BLaER1 treated with 17β-estradiol and CSF1 and Interleukin-3, amounts not matched to agents 10 nM and 100 nM (cell line): ENCODE results near the gene GGNBP2.
A peak's percentile ranks its signal among the peaks of the same experiment; 100 is the strongest.

Source experiments
- H3K27ac ChIP-seq, 11 experiments: shearing (Covaris generic); formaldehyde crosslinking; 2 replicates each; pipeline ENCODE4 v1.8.1; 2022
- H3K27me3 ChIP-seq, 11 experiments: shearing (Covaris generic); formaldehyde crosslinking; 2 replicates each; pipeline ENCODE4 v1.8.1; 2022
- H3K36me3 ChIP-seq, 11 experiments: shearing (Covaris generic); formaldehyde crosslinking; 2 replicates each; pipeline ENCODE4 v1.8.1; 2022
- H3K4me1 ChIP-seq, 10 experiments: shearing (Covaris generic); formaldehyde crosslinking; 2 replicates each; pipeline ENCODE4 v1.8.1; 2022
- H3K4me2 ChIP-seq, 11 experiments: shearing (Covaris generic); formaldehyde crosslinking; 2 replicates each; pipeline ENCODE4 v1.8.1; 2022
- H3K4me3 ChIP-seq, 10 experiments: shearing (Covaris generic); formaldehyde crosslinking; 2 replicates each; pipeline ENCODE4 v1.8.1; 2022
- H3K9ac ChIP-seq, 11 experiments: shearing (Covaris generic); formaldehyde crosslinking; 2 replicates each; pipeline ENCODE4 v1.8.1; 2022
- H3K9me3 ChIP-seq, 11 experiments: shearing (Covaris generic); formaldehyde crosslinking; replicated peaks in 1 of 11; 2 replicates each; pipeline ENCODE4 v1.8.1; 2022
- H4K20me1 ChIP-seq, 11 experiments: shearing (Covaris generic); formaldehyde crosslinking; 2 replicates each; pipeline ENCODE4 v1.8.1; 2022
- Cebpa-rat ChIP-seq, 11 experiments: shearing (Covaris generic); IDR thresholded peaks; 2 replicates each; pipeline ENCODE4 v1.8.1; 2022

The GGNBP2 gene

GRCh38 chr17:36608280-36608679, 63.6 kb downstream of the GGNBP2 start:
- Histone ChIP-seq H3K4me2 (peak overlapping the region in 10 of 11 experiments; percentile 24 to 68 (median 46); a peak in 13 of 22 replicates), H3K4me1 (peaks cover 22 to 62% (median 51%) of the 10 kb centered on the region in 10 experiments), H3K27me3 (no peaks in the 10 kb centered on the region), H3K4me3 (no peak overlapping the region), H3K36me3 (peaks cover 0 to 78% (median 34%) of the 10 kb centered on the region in 11 experiments; a peak in 18 of 22 replicates), H3K9ac (peak overlapping the region in 4 of 11 experiments; percentile 4 to 37 (median 20); a peak in 4 of 22 replicates), H4K20me1 (peaks cover 0 to 99% (median 94%) of the 10 kb centered on the region in 11 experiments; a peak in 19 of 22 replicates), H3K9me3 (no peaks in the 10 kb centered on the region), H3K27ac (peak overlapping the region in 3 of 11 experiments; percentile 31 to 50 (median 49); a peak in 5 of 22 replicates)
- no peak for TF ChIP-seq Cebpa-rat (IDR thresholded peaks at IDR 0.05)

GRCh38 chr17:36608794-36609497, 64.2 kb downstream of the GGNBP2 start:
- Histone ChIP-seq H3K27ac (peak overlapping the region in 6 of 11 experiments; percentile 1 to 50 (median 18); a peak in 8 of 22 replicates), H3K36me3 (peaks cover 0 to 74% (median 34%) of the 10 kb centered on the region in 11 experiments; a peak in 18 of 22 replicates), H3K4me3 (no peak overlapping the region), H3K9ac (peak overlapping the region in 6 of 11 experiments; percentile 4 to 37 (median 24); a peak in 6 of 22 replicates), H4K20me1 (peaks cover 0 to 99% (median 89%) of the 10 kb centered on the region in 11 experiments; a peak in 19 of 22 replicates), H3K9me3 (no peaks in the 10 kb centered on the region), H3K4me1 (peaks cover 15 to 55% (median 44%) of the 10 kb centered on the region in 10 experiments), H3K27me3 (no peaks in the 10 kb centered on the region), H3K4me2 (peak overlapping the region; percentile 24 to 68 (median 45); a peak in 19 of 22 replicates)
- no peak for TF ChIP-seq Cebpa-rat (IDR thresholded peaks at IDR 0.05)

- Histone ChIP-seq H3K27ac (peak overlapping the region in 2 of 11 experiments; percentile 2 to 50; a peak in 1 of 22 replicates), H3K9ac (0 out of 22 replicates have a peak overlapping the region, but pooled peaks of 1 of the 11 experiments have one; percentile 37), H3K27me3 (no peaks in the 10 kb centered on the region), H3K4me2 (peak overlapping the region in 9 of 11 experiments; percentile 24 to 68 (median 45); a peak in 7 of 22 replicates), H3K4me3 (no peak overlapping the region), H3K4me1 (peaks cover 10 to 50% (median 39%) of the 10 kb centered on the region in 10 experiments; a peak in 19 of 20 replicates), H3K9me3 (no peaks in the 10 kb centered on the region), H3K36me3 (peaks cover 0 to 69% (median 34%) of the 10 kb centered on the region in 11 experiments; a peak in 18 of 22 replicates), H4K20me1 (peaks cover 0 to 99% (median 89%) of the 10 kb centered on the region in 11 experiments; a peak in 18 of 22 replicates)
- TF ChIP-seq Cebpa-rat (IDR thresholded peaks at IDR 0.05): no peak
Observed at GRCh38 chr17:36609498-36609862, 64.8 kb downstream of the GGNBP2 start.

GRCh38 chr17:36610474-36610873, 65.8 kb downstream of the GGNBP2 start:
- Histone ChIP-seq H3K9ac (no peak overlapping the region), H4K20me1 (peaks cover 0 to 98% (median 80%) of the 10 kb centered on the region in 11 experiments; a peak in 18 of 22 replicates), H3K27me3 (no peaks in the 10 kb centered on the region), H3K4me3 (no peak overlapping the region), H3K4me2 (no peak overlapping the region), H3K36me3 (peaks cover 0 to 61% (median 29%) of the 10 kb centered on the region in 11 experiments; a peak in 17 of 22 replicates), H3K9me3 (no peaks in the 10 kb centered on the region), H3K27ac (no peak overlapping the region), H3K4me1 (peaks cover 10 to 40% (median 30%) of the 10 kb centered on the region in 10 experiments; a peak in 17 of 20 replicates)
- no peak for TF ChIP-seq Cebpa-rat (IDR thresholded peaks at IDR 0.05)

- H3K4me2 ChIP-seq: no peak overlapping the region
- no peaks in the 10 kb centered on the region for H3K9me3 ChIP-seq
- peaks cover 0 to 53% (median 26%) of the 10 kb centered on the region in 11 experiments; a peak in 17 of 22 replicates for H3K36me3 ChIP-seq
- no peak overlapping the region for H3K4me3 ChIP-seq
- H3K9ac ChIP-seq: no peak overlapping the region
- no peak overlapping the region for H3K27ac ChIP-seq
- H4K20me1 ChIP-seq: peaks cover 0 to 95% (median 74%) of the 10 kb centered on the region in 11 experiments; a peak in 18 of 22 replicates
- no peaks in the 10 kb centered on the region for H3K27me3 ChIP-seq
- peaks cover 18 to 38% (median 29%) of the 10 kb centered on the region in 10 experiments; a peak in 19 of 20 replicates for H3K4me1 ChIP-seq
- TF ChIP-seq Cebpa-rat (IDR thresholded peaks at IDR 0.05): no peak
Observed at GRCh38 chr17:36611345-36612072, 66.8 kb downstream of the GGNBP2 start.

- no peak overlapping the region for H3K4me2 ChIP-seq
- no peaks in the 10 kb centered on the region for H3K9me3 ChIP-seq
- no peaks in the 10 kb centered on the region for H3K27me3 ChIP-seq
- H3K9ac ChIP-seq: no peak overlapping the region
- no peak for TF ChIP-seq Cebpa-rat (IDR thresholded peaks at IDR 0.05)
- H4K20me1 ChIP-seq: peaks cover 0 to 92% (median 67%) of the 10 kb centered on the region in 11 experiments; a peak in 18 of 22 replicates
- H3K27ac ChIP-seq: no peak overlapping the region
- peaks cover 18 to 32% (median 27%) of the 10 kb centered on the region in 10 experiments; a peak in 19 of 20 replicates for H3K4me1 ChIP-seq
- H3K36me3 ChIP-seq: peaks cover 0 to 47% (median 25%) of the 10 kb centered on the region in 11 experiments; a peak in 17 of 22 replicates
- no peak overlapping the region for H3K4me3 ChIP-seq
Observed at GRCh38 chr17:36612323-36612722, 67.6 kb downstream of the GGNBP2 start.

GRCh38 chr17:36613155-36613554, 68.4 kb downstream of the GGNBP2 start:
- peaks cover 18 to 27% (median 22%) of the 10 kb centered on the region in 10 experiments; a peak in 19 of 20 replicates for H3K4me1 ChIP-seq
- peaks cover 0 to 83% (median 59%) of the 10 kb centered on the region in 11 experiments; a peak in 18 of 22 replicates for H4K20me1 ChIP-seq
- H3K4me3 ChIP-seq: no peak overlapping the region
- no peak overlapping the region for H3K4me2 ChIP-seq
- TF ChIP-seq Cebpa-rat (IDR thresholded peaks at IDR 0.05): no peak
- no peaks in the 10 kb centered on the region for H3K9me3 ChIP-seq
- no peaks in the 10 kb centered on the region for H3K27me3 ChIP-seq
- no peak overlapping the region for H3K27ac ChIP-seq
- peaks cover 0 to 39% (median 17%) of the 10 kb centered on the region in 11 experiments; a peak in 15 of 22 replicates for H3K36me3 ChIP-seq
- no peak overlapping the region for H3K9ac ChIP-seq

- H3K9ac ChIP-seq: no peak overlapping the region
- no peak for TF ChIP-seq Cebpa-rat (IDR thresholded peaks at IDR 0.05)
- no peak overlapping the region for H3K4me2 ChIP-seq
Observed at GRCh38 chr17:36614081-36614480, 69.4 kb downstream of the GGNBP2 start.

More at GRCh38 chr17:36614081-36614480, 69.4 kb downstream of the GGNBP2 start:
- Histone ChIP-seq H4K20me1 (peaks cover 0 to 75% (median 54%) of the 10 kb centered on the region in 11 experiments; a peak in 18 of 22 replicates), H3K36me3 (peaks cover 0 to 30% (median 15%) of the 10 kb centered on the region in 11 experiments; a peak in 14 of 22 replicates), H3K4me3 (no peak overlapping the region), H3K27ac (no peak overlapping the region), H3K27me3 (no peaks in the 10 kb centered on the region), H3K4me1 (peaks cover 9 to 18% (median 13%) of the 10 kb centered on the region in 10 experiments; a peak in 19 of 20 replicates), H3K9me3 (no peaks in the 10 kb centered on the region)
